ENCODE results near the gene SPIRE1. TPM values are rescaled to one million over a fixed set of nuclear protein-coding genes. Genes with fewer than 3 reads are reported as not detected.

SPIRE1 gene
- total RNA-seq, 2 donors from 2014 or later: 14.2 to 17.2 TPM

DNA sequence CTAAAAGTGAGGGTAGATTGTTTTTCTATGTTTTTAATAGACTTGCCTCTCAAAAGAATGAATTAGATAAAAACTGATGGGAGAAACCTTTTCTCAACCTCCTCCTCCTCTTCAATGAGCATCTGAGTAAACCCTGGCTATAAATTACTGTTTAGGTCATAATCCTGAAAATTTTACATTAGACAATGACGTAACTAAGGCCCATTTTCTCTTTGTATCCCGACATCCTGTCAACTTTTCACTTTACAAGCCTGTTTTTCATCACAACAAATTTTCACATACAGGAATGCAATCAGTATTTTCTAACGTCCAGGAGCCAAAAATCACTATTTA is 1.3 kb downstream of the SPIRE1 start:
- peaks cover 18% of the 10 kb centered on the region for H3K27me3 ChIP-seq (ENCODE audit: control insufficient read depth, insufficient read depth, low read length, poor library complexity, severe bottlenecking)
- Mint-ChIP-seq H3K9me3 (no peaks in the 10 kb centered on the region), H3K4me3 (peak overlapping the region; percentile 63), H3K27ac (no peak overlapping the region), H3K4me1 (peaks cover 22% of the 10 kb centered on the region), H3K27me3 (ENCODE audit: insufficient read depth) (peaks cover 12% of the 10 kb centered on the region), H3K36me3 (ENCODE audit: low read depth) (no peaks in the 10 kb centered on the region)
- TF ChIP-seq CTCF (conservative IDR thresholded peaks at IDR 0.05): no peak
- no peaks in the 10 kb centered on the region for H3K4me1 ChIP-seq (ENCODE audit: control insufficient read depth, insufficient read depth, low read length)
- 37 to 47% methylated on average over 3 of the region's 3 CpGs for WGBS, 2 experiments (ENCODE audit: insufficient coverage in 1 of 2, insufficient read length in 1 of 2)
- H3K36me3 ChIP-seq (ENCODE audit: control insufficient read depth, insufficient read depth, low read length): no peaks in the 10 kb centered on the region
- peak overlapping the region; percentile 48 for H3K9ac ChIP-seq (ENCODE audit: extremely low read depth, low read length, poor library complexity, severe bottlenecking)
- peak overlapping the region; percentile 93 for H3K4me3 ChIP-seq (ENCODE audit: low read length)
- H3K27ac ChIP-seq (ENCODE audit: low read depth, low read length): no peak overlapping the region
- no peak for DNase-seq
- H3K9me3 ChIP-seq (ENCODE audit: control insufficient read depth, low read length): no peaks in the 10 kb centered on the region

GRCh38 chr18:12654971-12655370 is 2.9 kb downstream of the SPIRE1 start:
- Mint-ChIP-seq H3K4me1 (peaks cover 22% of the 10 kb centered on the region), H3K36me3 (ENCODE audit: low read depth) (no peaks in the 10 kb centered on the region), H3K4me3 (no peak overlapping the region), H3K27me3 (ENCODE audit: insufficient read depth) (peaks cover 12% of the 10 kb centered on the region), H3K27ac (no peak overlapping the region), H3K9me3 (no peaks in the 10 kb centered on the region)
- no peak for DNase-seq
- TF ChIP-seq CTCF (conservative IDR thresholded peaks at IDR 0.05): no peak
- no peaks in the 10 kb centered on the region for H3K36me3 ChIP-seq (ENCODE audit: control insufficient read depth, insufficient read depth, low read length)
- WGBS, 2 experiments (ENCODE audit: insufficient coverage in 1 of 2, insufficient read length in 1 of 2): no CpG with 5 or more reads among the region's 1 CpG
- H3K27me3 ChIP-seq (ENCODE audit: control insufficient read depth, insufficient read depth, low read length, poor library complexity, severe bottlenecking): peaks cover 18% of the 10 kb centered on the region
- no peak overlapping the region for H3K9ac ChIP-seq (ENCODE audit: extremely low read depth, low read length, poor library complexity, severe bottlenecking)
- no peaks in the 10 kb centered on the region for H3K4me1 ChIP-seq (ENCODE audit: control insufficient read depth, insufficient read depth, low read length)
- H3K9me3 ChIP-seq (ENCODE audit: control insufficient read depth, low read length): no peaks in the 10 kb centered on the region
- H3K4me3 ChIP-seq (ENCODE audit: low read length): no peak overlapping the region
- no peak overlapping the region for H3K27ac ChIP-seq (ENCODE audit: low read depth, low read length)

DNA sequence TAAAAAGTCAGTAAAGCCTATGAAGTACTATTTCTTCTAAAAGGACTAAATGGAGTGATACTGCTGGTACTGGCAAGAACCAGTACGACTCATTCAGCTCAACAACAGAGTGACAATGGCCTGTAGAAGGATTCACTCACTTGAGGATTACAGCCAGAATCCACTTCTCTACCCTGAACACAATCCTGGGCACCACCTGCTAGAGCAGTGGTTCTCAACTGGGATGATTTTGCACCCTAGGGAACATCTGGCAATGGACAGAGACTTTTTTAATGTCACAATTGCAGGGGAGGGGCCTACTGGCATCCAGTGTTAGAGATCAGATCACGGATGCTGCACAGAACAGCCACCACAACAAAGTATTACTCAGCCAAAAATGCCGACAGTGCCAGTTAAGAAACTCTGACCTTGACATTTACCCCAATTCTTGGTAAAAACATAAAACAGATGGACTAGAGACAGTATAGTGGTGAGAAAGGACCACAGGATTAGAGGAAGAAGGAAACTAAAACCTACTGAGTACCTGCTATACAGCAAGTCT is 5.0 kb downstream of the SPIRE1 start:
- TF ChIP-seq CTCF (conservative IDR thresholded peaks at IDR 0.05): no peak
- H3K4me1 ChIP-seq (ENCODE audit: control insufficient read depth, insufficient read depth, low read length): no peaks in the 10 kb centered on the region
- no peak overlapping the region for H3K4me3 Mint-ChIP-seq
- H3K4me1 Mint-ChIP-seq: peaks cover 21% of the 10 kb centered on the region
- no peaks in the 10 kb centered on the region for H3K36me3 Mint-ChIP-seq (ENCODE audit: low read depth)
- H3K9me3 ChIP-seq (ENCODE audit: control insufficient read depth, low read length): no peaks in the 10 kb centered on the region
- no peak overlapping the region for H3K4me3 ChIP-seq (ENCODE audit: low read length)
- H3K27ac Mint-ChIP-seq: no peak overlapping the region
- H3K36me3 ChIP-seq (ENCODE audit: control insufficient read depth, insufficient read depth, low read length): no peaks in the 10 kb centered on the region
- H3K9ac ChIP-seq (ENCODE audit: extremely low read depth, low read length, poor library complexity, severe bottlenecking): no peak overlapping the region
- H3K9me3 Mint-ChIP-seq: no peaks in the 10 kb centered on the region
- H3K27me3 Mint-ChIP-seq (ENCODE audit: insufficient read depth): peaks cover 12% of the 10 kb centered on the region
- no peak for DNase-seq
- no peak overlapping the region for H3K27ac ChIP-seq (ENCODE audit: low read depth, low read length)
- peaks cover 10% of the 10 kb centered on the region for H3K27me3 ChIP-seq (ENCODE audit: control insufficient read depth, insufficient read depth, low read length, poor library complexity, severe bottlenecking)
- 87 to 100% methylated on average over 1 to 3 of the region's 3 CpGs for WGBS, 2 experiments (ENCODE audit: insufficient coverage in 1 of 2, insufficient read length in 1 of 2)

All from endodermal cell (in vitro differentiated cells).